Gastroesophageal sphincter (tissue), 3 donors: ENCODE data around the gene C1QTNF9B.

Source experiments
- POLR2A ChIP-seq, 2 donors: fragments of 450-650 bp; IDR thresholded peaks; one replicate each; pipeline ENCODE4 v1.6.1; 2017; ENCODE audit warnings: antibody characterized with exemption in 2 of 2, mild to moderate bottlenecking in 2 of 2, moderate library complexity in 1 of 2
- POLR2AphosphoS5 ChIP-seq: sonication (generic); formaldehyde crosslinking; IDR thresholded peaks from one replicate; pipeline ENCODE4 v1.6.1; 2017; ENCODE audit warnings: antibody characterized with exemption
- TF ChIP-seq, protein P1 (sequence below), 4 experiments: fragments of 200-600 bp in 2 of 4; fragments of 450-650 bp in 2 of 4; sonication (generic) in 1 of 4; IDR thresholded peaks; one replicate each; pipeline ENCODE4 v1.5.1; 2017 to 2019; ENCODE audit warnings: antibody characterized with exemption in 4 of 4, mild to moderate bottlenecking in 2 of 4, moderate library complexity in 2 of 4

DNA sequence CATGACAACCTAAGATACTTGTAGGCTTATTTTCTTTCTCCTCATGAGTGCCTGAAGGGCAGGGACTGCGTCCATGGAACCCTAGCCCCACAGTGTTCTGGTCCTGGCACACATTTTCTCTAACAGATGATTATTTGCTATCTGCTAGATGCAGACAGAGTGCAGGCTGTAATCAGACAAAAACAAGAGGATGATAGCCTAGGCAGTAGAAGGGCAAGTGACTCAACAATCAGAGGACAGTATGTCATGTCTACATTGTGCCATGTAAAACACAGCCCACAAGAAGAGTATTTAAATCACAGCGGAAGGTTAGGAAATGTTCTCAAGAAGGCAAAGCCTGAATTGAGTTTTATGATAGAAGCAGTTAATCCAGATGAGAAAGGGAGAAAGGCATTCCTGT is 37.4 kb downstream of the C1QTNF9B start:
- TF ChIP-seq POLR2AphosphoS5 (no peak), POLR2A (IDR thresholded peaks at IDR 0.05) (no peak)
- TF ChIP-seq, protein P1, sequence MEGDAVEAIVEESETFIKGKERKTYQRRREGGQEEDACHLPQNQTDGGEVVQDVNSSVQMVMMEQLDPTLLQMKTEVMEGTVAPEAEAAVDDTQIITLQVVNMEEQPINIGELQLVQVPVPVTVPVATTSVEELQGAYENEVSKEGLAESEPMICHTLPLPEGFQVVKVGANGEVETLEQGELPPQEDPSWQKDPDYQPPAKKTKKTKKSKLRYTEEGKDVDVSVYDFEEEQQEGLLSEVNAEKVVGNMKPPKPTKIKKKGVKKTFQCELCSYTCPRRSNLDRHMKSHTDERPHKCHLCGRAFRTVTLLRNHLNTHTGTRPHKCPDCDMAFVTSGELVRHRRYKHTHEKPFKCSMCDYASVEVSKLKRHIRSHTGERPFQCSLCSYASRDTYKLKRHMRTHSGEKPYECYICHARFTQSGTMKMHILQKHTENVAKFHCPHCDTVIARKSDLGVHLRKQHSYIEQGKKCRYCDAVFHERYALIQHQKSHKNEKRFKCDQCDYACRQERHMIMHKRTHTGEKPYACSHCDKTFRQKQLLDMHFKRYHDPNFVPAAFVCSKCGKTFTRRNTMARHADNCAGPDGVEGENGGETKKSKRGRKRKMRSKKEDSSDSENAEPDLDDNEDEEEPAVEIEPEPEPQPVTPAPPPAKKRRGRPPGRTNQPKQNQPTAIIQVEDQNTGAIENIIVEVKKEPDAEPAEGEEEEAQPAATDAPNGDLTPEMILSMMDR (IDR thresholded peaks at IDR 0.05): no peak
